ENCODE results near the gene TMEM121. TPM values are rescaled to one million over a fixed set of nuclear protein-coding genes. Genes with fewer than 3 reads are reported as not detected.

Gene TMEM121
- total and polyA plus RNA-seq, 2 donors (not counting 1 experiment from before 2014, with no cell fraction given) = 0.99 to 3.7 TPM

GRCh38 chr14:105538481-105539049, 12.2 kb downstream of the TMEM121 start:
- Histone ChIP-seq H3K9ac (ENCODE audit: low read length) (no peak overlapping the region), H3K4me3 (ENCODE audit: control extremely low read depth in 1 of 5, extremely low read depth in 1 of 5, insufficient read depth in 1 of 5, low read depth in 2 of 5, low read length in 4 of 5) (no peak overlapping the region), H3K79me2 (ENCODE audit: control insufficient read depth, insufficient read depth, low read length) (peaks cover 3% of the 10 kb centered on the region), H3K27me3 (replicated peaks in 1 of 4; ENCODE audit: control extremely low read depth in 1 of 4, control insufficient read depth in 3 of 4, insufficient read depth in 4 of 4, low read length in 3 of 4) (peaks cover 0 to 5% (median 0%) of the 10 kb centered on the region in 4 experiments), H2AFZ (ENCODE audit: insufficient read depth, low read depth, low read length, poor library complexity, severe bottlenecking) (no peak overlapping the region), H3K4me1 (ENCODE audit: control insufficient read depth in 2 of 2, insufficient read depth in 2 of 2, low read length in 2 of 2) (peaks cover 4 to 8% of the 10 kb centered on the region in 2 donors), H3K9me3 (ENCODE audit: control extremely low read depth in 1 of 3, control insufficient read depth in 2 of 3, insufficient read depth in 1 of 3, low read length in 2 of 3) (peaks cover 0 to 7% (median 4%) of the 10 kb centered on the region in 3 donors), H4K20me1 (ENCODE audit: control insufficient read depth, insufficient read depth, low read length, poor library complexity, severe bottlenecking) (no peaks in the 10 kb centered on the region), H3K4me2 (replicated peaks; ENCODE audit: low read depth, low read length, poor library complexity, severe bottlenecking) (no peak overlapping the region), H3K36me3 (replicated peaks in 1 of 2; ENCODE audit: control extremely low read depth in 1 of 2, control insufficient read depth in 1 of 2, extremely low read depth in 1 of 2, insufficient read depth in 2 of 2, low read length in 1 of 2) (no peaks in the 10 kb centered on the region), H3K27ac (ENCODE audit: low read length in 2 of 2) (no peak overlapping the region)
- no peak for TF ChIP-seq EZH2 (IDR thresholded peaks at IDR 0.05; ENCODE audit: borderline replicate concordance, insufficient read depth, low read depth, low read length, poor library complexity, severe bottlenecking)
- no peak for TF ChIP-seq CTCF (IDR thresholded peaks at IDR 0.05)
- 90% methylated on average over 19 of the region's 23 CpGs for WGBS (ENCODE audit: insufficient coverage)
- H3K27me3 Mint-ChIP-seq = no peaks in the 10 kb centered on the region
- intact Hi-C loops (cut with micrococcal nuclease) = loop anchor here (5.0 to 10.0 kb wide), 2 partner anchors 509 to 876 kb away; no protein-coding TSS in a partner anchor
- no peak overlapping the region for H3K27ac Mint-ChIP-seq
- DNase-seq (peak; percentile 21), ATAC-seq (ENCODE audit: low read depth) (no peak)
- CTCF ChIA-PET = interaction anchor here (0.9 to 1.7 kb wide), 7 partner anchors 11 to 883 kb away, joined by 3 to 5 read pairs (median 3); no protein-coding TSS in a partner anchor
- POLR2A ChIA-PET = no interaction called here
- peaks cover 2% of the 10 kb centered on the region for H3K9me3 Mint-ChIP-seq (ENCODE audit: insufficient read depth)
- H3K4me1 Mint-ChIP-seq = peaks cover 8% of the 10 kb centered on the region
- H3K4me3 Mint-ChIP-seq = no peak overlapping the region

- no peak for ATAC-seq (ENCODE audit: low read depth)
Measured at GRCh38 chr14:105540811-105541210, 14.4 kb downstream of the TMEM121 start.

More at GRCh38 chr14:105540811-105541210, 14.4 kb downstream of the TMEM121 start:
- no peak overlapping the region for H3K27ac ChIP-seq (ENCODE audit: low read length in 2 of 2)
- no peaks in the 10 kb centered on the region for H3K36me3 ChIP-seq (replicated peaks in 1 of 2; ENCODE audit: control extremely low read depth in 1 of 2, control insufficient read depth in 1 of 2, extremely low read depth in 1 of 2, insufficient read depth in 2 of 2, low read length in 1 of 2)
- H3K27ac Mint-ChIP-seq = no peak overlapping the region
- no peak for DNase-seq
- no peak overlapping the region for H3K4me2 ChIP-seq (replicated peaks; ENCODE audit: low read depth, low read length, poor library complexity, severe bottlenecking)
- peaks cover 0 to 7% (median 4%) of the 10 kb centered on the region in 3 donors for H3K9me3 ChIP-seq (ENCODE audit: control extremely low read depth in 1 of 3, control insufficient read depth in 2 of 3, insufficient read depth in 1 of 3, low read length in 2 of 3)
- H3K79me2 ChIP-seq (ENCODE audit: control insufficient read depth, insufficient read depth, low read length) = peaks cover 3% of the 10 kb centered on the region
- H4K20me1 ChIP-seq (ENCODE audit: control insufficient read depth, insufficient read depth, low read length, poor library complexity, severe bottlenecking) = no peaks in the 10 kb centered on the region
- H2AFZ ChIP-seq (ENCODE audit: insufficient read depth, low read depth, low read length, poor library complexity, severe bottlenecking) = no peak overlapping the region
- peaks cover 2% of the 10 kb centered on the region for H3K4me1 Mint-ChIP-seq
- 84% methylated on average over 6 of the region's 9 CpGs for WGBS (ENCODE audit: insufficient coverage)
- intact Hi-C loops (cut with micrococcal nuclease) = no loop called here
- H3K9ac ChIP-seq (ENCODE audit: low read length) = no peak overlapping the region
- no peak overlapping the region for H3K4me3 ChIP-seq (ENCODE audit: control extremely low read depth in 1 of 5, extremely low read depth in 1 of 5, insufficient read depth in 1 of 5, low read depth in 2 of 5, low read length in 4 of 5)
- peaks cover 4 to 7% of the 10 kb centered on the region in 2 donors for H3K4me1 ChIP-seq (ENCODE audit: control insufficient read depth in 2 of 2, insufficient read depth in 2 of 2, low read length in 2 of 2)
- ChIA-PET CTCF (interaction anchor here (0.7 kb wide), 1 partner anchor 15 kb away, joined by 3 read pairs; no protein-coding TSS in a partner anchor), POLR2A (interaction anchor here (0.6 kb wide), 1 partner anchor 410 kb away, joined by 5 read pairs; no protein-coding TSS in a partner anchor)
- no peak for TF ChIP-seq CTCF (IDR thresholded peaks at IDR 0.05)
- H3K4me3 Mint-ChIP-seq = no peak overlapping the region
- no peaks in the 10 kb centered on the region for H3K27me3 Mint-ChIP-seq
- peaks cover 0 to 5% (median 0%) of the 10 kb centered on the region in 4 experiments for H3K27me3 ChIP-seq (replicated peaks in 1 of 4; ENCODE audit: control extremely low read depth in 1 of 4, control insufficient read depth in 3 of 4, insufficient read depth in 4 of 4, low read length in 3 of 4)
- H3K9me3 Mint-ChIP-seq (ENCODE audit: insufficient read depth) = peaks cover 2% of the 10 kb centered on the region
